GM10248 (cell line): ENCODE results near the gene SLC29A3.

ENCODE experiments used
- CTCF ChIA-PET: fragments of 300-600 bp; sonication (Branson Sonifier 250); formaldehyde crosslinking; extraction: SDS; loops from one replicate; lab custom pipeline; 2021; ENCODE audit warnings: antibody characterized with exemption; lab: Yijun Ruan, JAX
- POLR2A ChIA-PET: fragments of 350-650 bp; sonication (Branson Sonifier 250); formaldehyde crosslinking; extraction: SDS; loops from one replicate; lab custom pipeline; 2020; ENCODE audit warnings: antibody characterized with exemption; lab: Yijun Ruan, JAX
- DNase-seq: peaks from one replicate; pipeline ENCODE4 v3.0.0; 2012; ENCODE audit errors: extremely low spot score
- CTCF ChIP-seq: IDR thresholded peaks from 2 replicates; pipeline ENCODE4 v1.5.1; 2012; ENCODE audit warnings: mild to moderate bottlenecking, low read depth; ENCODE audit errors: extremely low read depth, missing control alignments, control extremely low read depth

The SLC29A3 gene

GRCh38 chr10:71303569-71303907 lies 15.5 kb upstream of the SLC29A3 start:
- CTCF ChIA-PET, result interaction anchor here (0.8 to 3.1 kb wide), 7 partner anchors 9 to 756 kb away, joined by 3 to 20 read pairs (median 4); no protein-coding TSS in a partner anchor

GRCh38 chr10:71304914-71305313 lies 14.1 kb upstream of the SLC29A3 start:
- ChIA-PET POLR2A (no interaction called here), CTCF (interaction anchor here (3.1 kb wide), 2 partner anchors 264 to 265 kb away, joined by 14 to 20 read pairs; no protein-coding TSS in a partner anchor)
- TF ChIP-seq CTCF, result no peak
- no peak for DNase-seq

More at GRCh38 chr10:71303569-71303907, 15.5 kb upstream of the SLC29A3 start:
- no peak for TF ChIP-seq CTCF
- DNase-seq, result no peak
- POLR2A ChIA-PET, result no interaction called here

- no peak for TF ChIP-seq CTCF
- DNase-seq, result no peak
- CTCF ChIA-PET, result interaction anchor here (0.9 to 3.1 kb wide), 6 partner anchors 8 to 504 kb away, joined by 3 to 14 read pairs (median 4); partner anchors contain the start of gene SLC29A3
- POLR2A ChIA-PET, result no interaction called here
Observed at GRCh38 chr10:71306979-71307378, 12.1 kb upstream of the SLC29A3 start.

GRCh38 chr10:71307469-71308085 lies 11.5 kb upstream of the SLC29A3 start:
- no peak for DNase-seq
- no peak for TF ChIP-seq CTCF
- CTCF ChIA-PET, result interaction anchor here (1.1 to 3.1 kb wide), 5 partner anchors 11 to 589 kb away, joined by 3 to 14 read pairs (median 4); partner anchors contain the start of gene SLC29A3
- POLR2A ChIA-PET, result no interaction called here

GRCh38 chr10:71308244-71308643 lies 10.8 kb upstream of the SLC29A3 start:
- POLR2A ChIA-PET, result no interaction called here
- CTCF ChIA-PET, result interaction anchor here (1.3 to 3.1 kb wide), 3 partner anchors 261 to 588 kb away, joined by 5 to 14 read pairs (median 11); no protein-coding TSS in a partner anchor
- no peak for DNase-seq
- TF ChIP-seq CTCF, result no peak

- CTCF ChIA-PET, result interaction anchor here (1.1 to 2.4 kb wide), 6 partner anchors 10 to 588 kb away, joined by 3 to 11 read pairs (median 6); partner anchors contain the start of gene SLC29A3
- no peak for DNase-seq
- no peak for TF ChIP-seq CTCF
- POLR2A ChIA-PET, result no interaction called here
Observed at GRCh38 chr10:71308985-71309384, 10.1 kb upstream of the SLC29A3 start.
